HepG2 (cell line): ENCODE results near the gene CTDSPL2. TPM values are rescaled to one million over a fixed set of nuclear protein-coding genes. Genes with fewer than 3 reads are reported as not detected.

Source experiments
- ATAC-seq: fragments of 200-7000 bp; cut with Tn5 transposase; 3 replicates; pipeline ENCODE4 v1.9.1; 2020; ENCODE audit warnings: mild to moderate bottlenecking, moderate library complexity
- BruUV-seq: library from RNA; stranded (reverse); fragments of 400-500 nt; replicated peaks from 2 replicates; lab custom pipeline; 2021; lab: Mats Ljungman, UMichigan
- CTCF ChIA-PET: fragments of 300-600 bp; formaldehyde crosslinking; extraction: SDS; loops from one replicate; lab custom pipeline; 2021; ENCODE audit warnings: low total read pairs, inconsistent platforms, low intra/inter-chr PET ratio; lab: Yijun Ruan, JAX
- POLR2A ChIA-PET: fragments of 350-600 bp; sonication (Branson Sonifier 250); formaldehyde crosslinking; loops from one replicate; lab custom pipeline; 2020; ENCODE audit warnings: antibody characterized with exemption, inconsistent platforms; lab: Yijun Ruan, JAX
- DNase-seq: peaks from one replicate; pipeline ENCODE4 v3.0.0-alpha.2; 2015; ENCODE audit warnings: low spot score
- FAIRE-seq: peaks from 3 replicates; lab custom pipeline; 2011; peaks lifted over from hg19 to GRCh38; lab: Jason Lieb, UNC
- H2AFZ ChIP-seq: one replicate; pipeline ENCODE4 v1.6.1; 2011; ENCODE audit warnings: low read length, inconsistent platforms
- H3K27ac ChIP-seq: fragments of 300-600 bp; 3 replicates; pipeline ENCODE4 v1.8.0; 2011; ENCODE audit warnings: mixed run types, mild to moderate bottlenecking, mixed read lengths, low read length, inconsistent platforms; ENCODE audit not compliant: insufficient read depth; ENCODE audit errors: extremely low read length
- H3K27me3 ChIP-seq, 2 experiments: fragments of 200-600 bp in 1 of 2; 2 replicates in 1 of 2; 3 replicates in 1 of 2; pipeline versions ENCODE4 v1.6.0 to v1.8.0; 2011; ENCODE audit warnings: low read length in 2 of 2, mild to moderate bottlenecking in 2 of 2, moderate library complexity in 2 of 2, inconsistent platforms in 1 of 2; ENCODE audit not compliant: insufficient read depth in 2 of 2, control insufficient read depth in 1 of 2
- H3K36me3 ChIP-seq, 2 experiments: fragments of 200-600 bp in 1 of 2; replicated peaks in 1 of 2; 2 replicates in 1 of 2; 3 replicates in 1 of 2; pipeline versions ENCODE4 v1.5.1 to v1.8.0; 2011; ENCODE audit warnings: low read length in 2 of 2, inconsistent platforms in 1 of 2; ENCODE audit not compliant: insufficient read depth in 2 of 2, control insufficient read depth in 1 of 2
- H3K4me1 ChIP-seq: 2 replicates; pipeline ENCODE4 v1.5.1; 2012; ENCODE audit warnings: low read length, inconsistent platforms; ENCODE audit not compliant: insufficient read depth
- H3K4me2 ChIP-seq: 2 replicates; pipeline ENCODE4 v1.6.0; 2011; ENCODE audit warnings: low read depth, low read length, inconsistent platforms
- H3K4me3 ChIP-seq, 3 experiments: fragments of 200-600 bp in 1 of 3; sonication (generic), shearing (Covaris generic) in 1 of 3; replicated peaks in 1 of 3; 2 replicates each; pipeline ENCODE4 v1.5.1; 2011 to 2016; ENCODE audit warnings: low read length in 3 of 3, inconsistent platforms in 2 of 3, low read depth in 2 of 3, mild to moderate bottlenecking in 2 of 3, control low read depth in 1 of 3, mixed read lengths in 1 of 3; ENCODE audit not compliant: insufficient read depth in 1 of 3
- H3K79me2 ChIP-seq: one replicate; pipeline ENCODE4 v1.6.1; 2011; ENCODE audit warnings: low read length, inconsistent platforms; ENCODE audit not compliant: insufficient read depth
- H3K9ac ChIP-seq: 2 replicates; pipeline ENCODE4 v1.6.0; 2011; ENCODE audit warnings: mild to moderate bottlenecking, low read depth, low read length, inconsistent platforms; ENCODE audit not compliant: insufficient read depth
- H3K9me3 ChIP-seq: 2 replicates; pipeline ENCODE4 v1.5.1; 2012; ENCODE audit warnings: mild to moderate bottlenecking, low read length
- H4K20me1 ChIP-seq: 2 replicates; pipeline ENCODE4 v1.6.0; 2011; ENCODE audit warnings: inconsistent platforms, mild to moderate bottlenecking, low read length, moderate library complexity; ENCODE audit not compliant: insufficient read depth
- HMG20B ChIP-seq: conservative IDR thresholded peaks from 2 replicates; pipeline ENCODE4 v1.6.1; 2016; ENCODE audit warnings: missing genetic modification reagents, missing compliant biosample characterization
- MTA1 ChIP-seq: sonication (generic); formaldehyde crosslinking; IDR thresholded peaks from 2 replicates; pipeline ENCODE4 v1.4.0; 2020; ENCODE audit warnings: missing genetic modification reagents, mild to moderate bottlenecking, borderline replicate concordance
- NAIF1 ChIP-seq: sonication (generic); formaldehyde crosslinking; IDR thresholded peaks from 2 replicates; pipeline ENCODE4 v1.5.0; 2020; ENCODE audit warnings: mild to moderate bottlenecking, missing genetic modification reagents, borderline replicate concordance
- PRPF4 ChIP-seq: fragments of 200-400 bp; formaldehyde crosslinking; IDR thresholded peaks from 2 replicates; pipeline ENCODE4 v1.6.1; 2016; ENCODE audit warnings: low read length, low read depth; ENCODE audit not compliant: poor library complexity, severe bottlenecking
- ZNF543 ChIP-seq: sonication (generic); formaldehyde crosslinking; IDR thresholded peaks from 2 replicates; pipeline ENCODE4 v1.4.0; 2020; ENCODE audit warnings: mild to moderate bottlenecking, missing genetic modification reagents
- ZNF737 ChIP-seq: sonication (generic); formaldehyde crosslinking; IDR thresholded peaks from 2 replicates; pipeline ENCODE4 v1.5.0; 2020; ENCODE audit warnings: missing genetic modification reagents, mild to moderate bottlenecking, borderline replicate concordance
- WGBS: methylation state at CpG from one replicate; pipeline ENCODE4 v1.1.6; 2017; ENCODE audit warnings: low lambda C conversion rate; 5-methylcytosine and 5-hydroxymethylcytosine counted together
- in situ Hi-C: cut with HindIII; loops from 2 replicates; pipeline ENCODE4 v1.10.0; 2017; ENCODE audit warnings: low pct_unique_long_range_greater_than_20kb; ENCODE audit not compliant: extremely low pct_ligation_motif_present
- intact Hi-C: fragments of 100-400 bp; cut with micrococcal nuclease; formaldehyde crosslinking; loops from one replicate; pipeline ENCODE4 v1.10.0; 2022; ENCODE audit not compliant: unreplicated experiment
- polyA plus RNA-seq, 8 experiments: library from polyadenylated mRNA; depleted of rRNA in 3 of 8; stranded (reverse) in 7 of 8; unstranded in 1 of 8; fragments of >200 nt; fragmentation: Illumina TruSeq in 4 of 8; extraction: Trizol in 4 of 8; gene quantifications; 2 replicates each; pipeline versions ENCODE4 v1.2.1 to v1.2.3, GENCODE V29; 2011 to 2016; ENCODE audit warnings: low read depth in 4 of 8, missing spikeins in 1 of 8, mixed read lengths in 1 of 8; ENCODE audit not compliant: insufficient read depth in 1 of 8
- total RNA-seq, 5 experiments: library from RNA; depleted of rRNA; stranded (reverse); fragments of >200 nt; fragmentation: Illumina TruSeq; extraction: Trizol; gene quantifications; 2 replicates each; pipeline ENCODE4 v1.2.3, GENCODE V29; 2016; ENCODE audit warnings: low read depth in 1 of 5
- TF ChIP-seq, protein P1 (sequence below), 2 experiments: fragments of 450-650 bp in 1 of 2; sonication (generic) in 1 of 2; formaldehyde crosslinking in 1 of 2; IDR thresholded peaks; 2 replicates each; pipeline versions ENCODE4 v1.6.1 to v1.8.0; 2016 to 2022; ENCODE audit warnings: antibody characterized with exemption in 1 of 2, mild to moderate bottlenecking in 1 of 2, missing genetic modification reagents in 1 of 2
- TF ChIP-seq, protein P2 (sequence below): sonication (generic); formaldehyde crosslinking; IDR thresholded peaks from 2 replicates; pipeline ENCODE4 v1.4.0; 2020; ENCODE audit warnings: missing genetic modification reagents, mild to moderate bottlenecking, borderline replicate concordance
- TF ChIP-seq, protein P3 (sequence below): sonication (generic); formaldehyde crosslinking; IDR thresholded peaks from 2 replicates; pipeline ENCODE4 v1.8.0; 2022; ENCODE audit warnings: low read depth, missing genetic modification reagents

Gene CTDSPL2
- total and polyA plus RNA-seq, 2 of the 13 experiments (the other 11 are each of a cell fraction or from before 2014, with no cell fraction given): 37.4 to 56.2 TPM

DNA sequence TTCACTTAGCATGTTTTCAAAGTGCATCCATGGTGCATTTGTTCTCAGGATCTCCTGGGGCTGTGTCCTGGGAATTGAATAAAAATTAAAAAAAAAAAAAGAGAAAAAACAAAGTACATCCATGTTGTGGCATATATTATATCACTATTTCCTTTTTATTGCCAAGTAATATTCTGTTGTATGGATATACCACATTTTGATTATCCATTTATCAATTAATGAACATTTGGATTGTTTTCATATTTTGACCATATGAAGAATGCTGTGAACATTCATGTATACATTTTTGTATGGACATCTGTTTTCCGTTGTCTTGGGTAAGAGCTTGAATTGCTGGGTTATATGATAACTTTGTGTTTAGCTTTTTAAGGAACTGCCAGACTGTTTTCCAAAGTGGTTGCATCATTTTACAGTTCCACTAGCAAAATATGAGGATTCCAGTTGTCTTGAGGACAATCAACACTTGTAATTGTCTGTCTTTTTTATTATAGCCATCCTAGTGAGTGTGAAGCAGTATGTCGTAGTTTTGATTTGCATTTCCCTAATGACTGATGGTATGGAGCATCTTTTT lies 44.5 kb downstream of the CTDSPL2 start:
- TF ChIP-seq, protein P1, sequence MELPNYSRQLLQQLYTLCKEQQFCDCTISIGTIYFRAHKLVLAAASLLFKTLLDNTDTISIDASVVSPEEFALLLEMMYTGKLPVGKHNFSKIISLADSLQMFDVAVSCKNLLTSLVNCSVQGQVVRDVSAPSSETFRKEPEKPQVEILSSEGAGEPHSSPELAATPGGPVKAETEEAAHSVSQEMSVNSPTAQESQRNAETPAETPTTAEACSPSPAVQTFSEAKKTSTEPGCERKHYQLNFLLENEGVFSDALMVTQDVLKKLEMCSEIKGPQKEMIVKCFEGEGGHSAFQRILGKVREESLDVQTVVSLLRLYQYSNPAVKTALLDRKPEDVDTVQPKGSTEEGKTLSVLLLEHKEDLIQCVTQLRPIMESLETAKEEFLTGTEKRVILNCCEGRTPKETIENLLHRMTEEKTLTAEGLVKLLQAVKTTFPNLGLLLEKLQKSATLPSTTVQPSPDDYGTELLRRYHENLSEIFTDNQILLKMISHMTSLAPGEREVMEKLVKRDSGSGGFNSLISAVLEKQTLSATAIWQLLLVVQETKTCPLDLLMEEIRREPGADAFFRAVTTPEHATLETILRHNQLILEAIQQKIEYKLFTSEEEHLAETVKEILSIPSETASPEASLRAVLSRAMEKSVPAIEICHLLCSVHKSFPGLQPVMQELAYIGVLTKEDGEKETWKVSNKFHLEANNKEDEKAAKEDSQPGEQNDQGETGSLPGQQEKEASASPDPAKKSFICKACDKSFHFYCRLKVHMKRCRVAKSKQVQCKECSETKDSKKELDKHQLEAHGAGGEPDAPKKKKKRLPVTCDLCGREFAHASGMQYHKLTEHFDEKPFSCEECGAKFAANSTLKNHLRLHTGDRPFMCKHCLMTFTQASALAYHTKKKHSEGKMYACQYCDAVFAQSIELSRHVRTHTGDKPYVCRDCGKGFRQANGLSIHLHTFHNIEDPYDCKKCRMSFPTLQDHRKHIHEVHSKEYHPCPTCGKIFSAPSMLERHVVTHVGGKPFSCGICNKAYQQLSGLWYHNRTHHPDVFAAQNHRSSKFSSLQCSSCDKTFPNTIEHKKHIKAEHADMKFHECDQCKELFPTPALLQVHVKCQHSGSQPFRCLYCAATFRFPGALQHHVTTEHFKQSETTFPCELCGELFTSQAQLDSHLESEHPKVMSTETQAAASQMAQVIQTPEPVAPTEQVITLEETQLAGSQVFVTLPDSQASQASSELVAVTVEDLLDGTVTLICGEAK (IDR thresholded peaks at IDR 0.05): no peak
- TF ChIP-seq, protein P1 (CRISPR knock-in tag; IDR thresholded peaks at IDR 0.05): no peak
- TF ChIP-seq HMG20B (no peak), NAIF1 (no peak), PRPF4 (no peak), ZNF543 (no peak), MTA1 (CRISPR knock-in tag) (no peak), ZNF737 (CRISPR knock-in tag) (no peak)
- TF ChIP-seq, protein P2, sequence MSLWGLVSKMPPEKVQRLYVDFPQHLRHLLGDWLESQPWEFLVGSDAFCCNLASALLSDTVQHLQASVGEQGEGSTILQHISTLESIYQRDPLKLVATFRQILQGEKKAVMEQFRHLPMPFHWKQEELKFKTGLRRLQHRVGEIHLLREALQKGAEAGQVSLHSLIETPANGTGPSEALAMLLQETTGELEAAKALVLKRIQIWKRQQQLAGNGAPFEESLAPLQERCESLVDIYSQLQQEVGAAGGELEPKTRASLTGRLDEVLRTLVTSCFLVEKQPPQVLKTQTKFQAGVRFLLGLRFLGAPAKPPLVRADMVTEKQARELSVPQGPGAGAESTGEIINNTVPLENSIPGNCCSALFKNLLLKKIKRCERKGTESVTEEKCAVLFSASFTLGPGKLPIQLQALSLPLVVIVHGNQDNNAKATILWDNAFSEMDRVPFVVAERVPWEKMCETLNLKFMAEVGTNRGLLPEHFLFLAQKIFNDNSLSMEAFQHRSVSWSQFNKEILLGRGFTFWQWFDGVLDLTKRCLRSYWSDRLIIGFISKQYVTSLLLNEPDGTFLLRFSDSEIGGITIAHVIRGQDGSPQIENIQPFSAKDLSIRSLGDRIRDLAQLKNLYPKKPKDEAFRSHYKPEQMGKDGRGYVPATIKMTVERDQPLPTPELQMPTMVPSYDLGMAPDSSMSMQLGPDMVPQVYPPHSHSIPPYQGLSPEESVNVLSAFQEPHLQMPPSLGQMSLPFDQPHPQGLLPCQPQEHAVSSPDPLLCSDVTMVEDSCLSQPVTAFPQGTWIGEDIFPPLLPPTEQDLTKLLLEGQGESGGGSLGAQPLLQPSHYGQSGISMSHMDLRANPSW (CRISPR knock-in tag): no peak
- TF ChIP-seq, protein P3, sequence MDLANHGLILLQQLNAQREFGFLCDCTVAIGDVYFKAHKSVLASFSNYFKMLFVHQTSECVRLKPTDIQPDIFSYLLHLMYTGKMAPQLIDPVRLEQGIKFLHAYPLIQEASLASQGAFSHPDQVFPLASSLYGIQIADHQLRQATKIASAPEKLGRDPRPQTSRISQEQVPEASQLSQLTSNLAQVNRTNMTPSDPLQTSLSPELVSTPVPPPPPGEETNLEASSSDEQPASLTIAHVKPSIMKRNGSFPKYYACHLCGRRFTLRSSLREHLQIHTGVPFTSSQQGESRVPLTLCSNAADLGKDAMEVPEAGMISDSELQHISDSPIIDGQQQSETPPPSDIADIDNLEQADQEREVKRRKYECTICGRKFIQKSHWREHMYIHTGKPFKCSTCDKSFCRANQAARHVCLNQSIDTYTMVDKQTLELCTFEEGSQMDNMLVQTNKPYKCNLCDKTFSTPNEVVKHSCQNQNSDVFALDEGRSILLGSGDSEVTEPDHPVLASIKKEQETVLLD (CRISPR knock-in tag): no peak
- BruUV-seq: no TSS peak
- no peak overlapping the region for H3K4me3 ChIP-seq
- peaks cover 5% of the 10 kb centered on the region; the same call in 1 of the 2 replicates for H4K20me1 ChIP-seq
- FAIRE-seq (no peak), DNase-seq (no peak), ATAC-seq (no peak)
- no peak overlapping the region for H2AFZ ChIP-seq
- H3K9me3 ChIP-seq: no peaks in the 10 kb centered on the region
- no peak overlapping the region for H3K27ac ChIP-seq
- intact Hi-C loops: no loop called here
- in situ Hi-C loops: no loop called here
- 99% methylated on average over 2 of the region's 2 CpGs for WGBS
- no peaks in the 10 kb centered on the region for H3K27me3 ChIP-seq
- H3K4me2 ChIP-seq: no peak overlapping the region
- peaks cover 38% of the 10 kb centered on the region for H3K79me2 ChIP-seq
- H3K9ac ChIP-seq: no peak overlapping the region
- H3K36me3 ChIP-seq: peaks cover 0 to 9% of the 10 kb centered on the region in 2 experiments; a peak in 2 of 5 replicates
- H3K4me1 ChIP-seq: no peaks in the 10 kb centered on the region
- ChIA-PET POLR2A (no interaction called here), CTCF (no interaction called here)
